BLaER1 (cell line): Measurements from ENCODE around the gene PICALM.

Experiments
- H3K27ac ChIP-seq: shearing (Covaris generic); formaldehyde crosslinking; 2 replicates; pipeline ENCODE4 v1.8.1; 2022
- H3K27me3 ChIP-seq: shearing (Covaris generic); formaldehyde crosslinking; 2 replicates; pipeline ENCODE4 v1.8.1; 2022
- H3K36me3 ChIP-seq: shearing (Covaris generic); formaldehyde crosslinking; 2 replicates; pipeline ENCODE4 v1.8.1; 2022
- H3K4me1 ChIP-seq: shearing (Covaris generic); formaldehyde crosslinking; 2 replicates; pipeline ENCODE4 v1.8.1; 2022
- H3K4me2 ChIP-seq: shearing (Covaris generic); formaldehyde crosslinking; 2 replicates; pipeline ENCODE4 v1.8.1; 2022
- H3K4me3 ChIP-seq: shearing (Covaris generic); formaldehyde crosslinking; 2 replicates; pipeline ENCODE4 v1.8.1; 2022
- H3K9ac ChIP-seq: shearing (Covaris generic); formaldehyde crosslinking; 2 replicates; pipeline ENCODE4 v1.8.1; 2022
- H3K9me3 ChIP-seq: shearing (Covaris generic); formaldehyde crosslinking; 2 replicates; pipeline ENCODE4 v1.8.1; 2022
- H4K20me1 ChIP-seq: shearing (Covaris generic); formaldehyde crosslinking; 2 replicates; pipeline ENCODE4 v1.8.1; 2022
- Cebpa-rat ChIP-seq: shearing (Covaris generic); IDR thresholded peaks from 2 replicates; pipeline ENCODE4 v1.8.1; 2022

PICALM gene

DNA sequence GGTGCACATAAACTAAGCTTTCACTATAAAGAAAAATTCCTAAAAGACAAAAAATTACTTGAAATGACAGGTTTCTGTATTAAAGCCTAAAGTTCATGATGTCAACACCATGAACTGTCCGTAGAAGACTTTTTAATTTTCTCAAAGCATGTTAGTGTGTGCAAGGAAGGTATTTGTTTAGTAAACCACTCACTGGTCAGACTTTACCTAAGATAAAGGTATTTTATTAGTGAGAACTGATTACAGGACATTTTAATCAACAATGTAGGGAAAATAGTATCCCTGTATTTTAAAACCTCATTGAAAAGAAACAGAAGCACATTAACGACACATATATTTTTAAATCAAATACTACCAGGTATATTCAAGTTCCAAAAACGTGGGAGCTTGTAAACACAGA, 2.9 kb downstream of the PICALM start:
- Histone ChIP-seq H3K4me2 (peak overlapping the region; percentile 88), H3K27ac (peak overlapping the region; percentile 88), H4K20me1 (peaks cover 72% of the 10 kb centered on the region), H3K9ac (peak overlapping the region; percentile 89), H3K9me3 (peaks cover 16% of the 10 kb centered on the region), H3K36me3 (peaks cover 13% of the 10 kb centered on the region), H3K27me3 (no peaks in the 10 kb centered on the region), H3K4me3 (peak overlapping the region; percentile 92), H3K4me1 (peaks cover 32% of the 10 kb centered on the region)
- no peak for TF ChIP-seq Cebpa-rat

DNA sequence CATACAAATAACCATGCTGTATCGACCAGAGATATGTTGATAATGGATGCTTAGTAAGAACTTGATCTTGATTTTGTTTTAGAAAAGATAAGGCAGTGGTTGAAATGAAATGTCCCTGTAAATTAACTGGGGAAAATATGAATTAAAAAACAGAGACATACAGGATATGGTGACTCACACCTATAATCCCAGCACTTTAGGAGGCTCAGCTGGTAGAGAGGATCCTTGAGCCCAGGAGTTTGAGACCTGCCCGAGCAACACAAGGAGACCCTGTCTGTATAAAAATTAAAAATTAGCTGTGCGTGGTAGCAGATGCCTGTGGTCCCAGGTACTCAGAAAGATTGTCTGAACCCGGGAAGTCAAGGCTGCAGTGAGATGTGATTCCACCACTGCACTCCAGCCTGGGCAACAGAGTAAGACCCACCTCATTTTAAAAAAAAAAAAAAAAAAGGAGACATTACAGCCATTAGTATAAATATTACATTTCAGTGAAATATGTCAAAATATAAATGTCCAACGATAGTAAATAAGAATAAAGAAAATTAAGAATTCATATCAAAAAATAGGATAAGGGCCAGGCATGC, 4.6 kb downstream of the PICALM start:
- H4K20me1 ChIP-seq, result peaks cover 89% of the 10 kb centered on the region
- H3K27me3 ChIP-seq, result no peaks in the 10 kb centered on the region
- peaks cover 20% of the 10 kb centered on the region for H3K9me3 ChIP-seq
- no peak for TF ChIP-seq Cebpa-rat
- peaks cover 23% of the 10 kb centered on the region for H3K4me1 ChIP-seq
- H3K9ac ChIP-seq, result no peak overlapping the region
- peak overlapping the region; percentile 88; the same call in 1 of the 2 replicates for H3K4me2 ChIP-seq
- peaks cover 17% of the 10 kb centered on the region for H3K36me3 ChIP-seq
- no peak overlapping the region for H3K4me3 ChIP-seq
- no peak overlapping the region for H3K27ac ChIP-seq

DNA sequence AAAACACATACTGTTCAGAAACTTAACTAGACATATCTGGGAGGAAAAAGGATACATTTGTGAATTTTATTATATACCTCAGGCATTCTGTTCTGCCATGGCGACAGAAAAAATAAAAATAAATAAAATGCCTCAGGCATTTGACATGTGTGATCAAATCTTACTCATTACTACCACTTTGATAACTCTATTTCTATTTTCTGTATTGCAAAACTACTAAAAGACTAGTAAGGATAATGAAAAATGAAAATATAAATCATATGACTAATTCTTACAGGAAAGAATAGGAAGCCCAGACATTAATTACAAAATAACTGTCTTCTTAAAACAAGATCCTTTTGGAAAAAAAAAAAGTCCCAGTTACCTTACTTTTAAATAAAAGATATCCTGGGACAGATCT, 5.3 kb downstream of the PICALM start:
- H3K9ac ChIP-seq, result no peak overlapping the region
- no peak overlapping the region for H3K4me2 ChIP-seq
- no peak overlapping the region for H3K27ac ChIP-seq
- no peaks in the 10 kb centered on the region for H3K27me3 ChIP-seq
- peaks cover 23% of the 10 kb centered on the region for H3K4me1 ChIP-seq
- peaks cover 20% of the 10 kb centered on the region for H3K9me3 ChIP-seq
- H3K36me3 ChIP-seq, result peaks cover 17% of the 10 kb centered on the region
- peaks cover 97% of the 10 kb centered on the region for H4K20me1 ChIP-seq
- no peak overlapping the region for H3K4me3 ChIP-seq
- no peak for TF ChIP-seq Cebpa-rat

DNA sequence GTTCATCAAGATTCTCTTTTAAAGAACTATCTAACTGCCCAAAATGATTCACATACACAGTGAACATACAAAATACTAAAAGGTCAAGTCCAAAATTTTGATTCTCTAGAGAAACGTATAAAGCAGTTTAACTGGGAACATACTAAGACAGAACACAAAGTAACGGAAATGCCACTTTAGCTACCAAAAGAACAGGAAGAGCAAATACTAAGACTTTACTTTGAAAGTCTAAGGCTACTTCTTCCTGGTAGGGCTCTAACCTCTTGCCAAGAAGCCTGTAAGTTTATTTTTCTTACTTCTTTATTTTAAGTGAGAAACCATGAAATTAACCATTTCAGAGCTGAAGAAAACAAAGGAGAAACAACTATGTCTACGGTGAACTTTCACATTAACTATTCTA, 6.2 kb downstream of the PICALM start:
- H4K20me1 ChIP-seq, result peaks cover 99% of the 10 kb centered on the region
- no peak overlapping the region for H3K4me3 ChIP-seq
- H3K27me3 ChIP-seq, result no peaks in the 10 kb centered on the region
- H3K27ac ChIP-seq, result no peak overlapping the region
- H3K4me2 ChIP-seq, result no peak overlapping the region
- no peak for TF ChIP-seq Cebpa-rat
- peaks cover 23% of the 10 kb centered on the region for H3K4me1 ChIP-seq
- no peak overlapping the region for H3K9ac ChIP-seq
- H3K36me3 ChIP-seq, result peaks cover 19% of the 10 kb centered on the region
- H3K9me3 ChIP-seq, result peaks cover 22% of the 10 kb centered on the region

DNA sequence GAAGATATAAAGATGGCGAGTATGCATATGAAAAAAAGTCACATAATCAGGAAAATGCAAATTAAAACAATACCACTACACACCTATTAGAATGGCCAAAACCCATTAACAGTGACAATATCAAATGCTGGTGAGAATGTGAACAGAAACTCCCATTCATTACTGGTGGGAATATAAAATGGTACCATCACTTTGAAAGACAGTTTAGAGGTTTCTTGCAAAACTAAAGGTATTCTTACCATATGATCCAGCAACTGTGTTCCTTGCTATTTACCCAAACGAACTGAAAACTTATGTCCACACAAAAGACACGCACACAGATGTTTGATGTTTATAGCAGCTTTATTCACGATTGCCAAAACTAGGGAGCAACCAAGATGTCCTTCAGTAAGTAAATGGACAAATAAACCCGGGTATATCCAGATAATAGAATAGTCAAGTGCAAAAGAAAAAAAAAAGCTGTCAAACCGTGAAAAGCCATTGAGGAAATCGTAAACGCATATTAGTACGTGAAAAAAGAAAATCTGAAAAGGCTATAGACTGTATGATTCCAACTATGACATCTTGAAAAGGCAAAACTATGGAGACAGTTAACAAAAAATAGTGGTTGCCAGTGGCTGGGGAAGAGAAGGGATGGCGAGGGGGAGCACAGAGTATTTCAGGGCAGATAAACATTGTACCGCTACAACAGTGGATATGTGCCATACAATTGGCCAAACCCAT, 7.2 kb downstream of the PICALM start:
- H3K36me3 ChIP-seq, result peaks cover 29% of the 10 kb centered on the region
- H3K27me3 ChIP-seq, result no peaks in the 10 kb centered on the region
- H3K9ac ChIP-seq, result no peak overlapping the region
- peaks cover 23% of the 10 kb centered on the region for H3K4me1 ChIP-seq
- TF ChIP-seq Cebpa-rat, result no peak
- no peak overlapping the region for H3K4me2 ChIP-seq
- peaks cover 99% of the 10 kb centered on the region for H4K20me1 ChIP-seq
- H3K9me3 ChIP-seq, result peaks cover 32% of the 10 kb centered on the region
- H3K4me3 ChIP-seq, result no peak overlapping the region
- H3K27ac ChIP-seq, result no peak overlapping the region

DNA sequence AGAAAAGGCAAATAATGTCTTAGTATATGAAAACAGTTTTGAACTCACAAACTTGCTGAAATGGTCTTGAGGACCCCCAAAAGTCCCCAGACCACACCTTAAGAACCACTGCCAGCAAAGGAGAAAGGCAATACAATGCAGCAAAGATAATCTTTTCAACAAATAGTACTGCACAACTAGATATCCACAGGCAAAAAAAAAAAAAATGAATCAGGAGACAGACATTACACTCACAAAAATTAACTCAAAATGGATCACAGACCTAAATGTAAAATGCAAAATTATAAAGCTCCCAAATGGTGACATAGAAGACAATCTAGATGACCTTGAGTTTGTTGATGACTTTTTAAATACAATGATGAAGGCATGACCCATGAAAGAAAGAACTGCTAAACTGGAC, 8.3 kb downstream of the PICALM start:
- Histone ChIP-seq H3K4me3 (no peak overlapping the region), H3K9me3 (peaks cover 33% of the 10 kb centered on the region), H4K20me1 (peaks cover 99% of the 10 kb centered on the region), H3K27ac (no peak overlapping the region), H3K27me3 (no peaks in the 10 kb centered on the region), H3K9ac (no peak overlapping the region), H3K4me2 (no peak overlapping the region), H3K4me1 (peaks cover 13% of the 10 kb centered on the region), H3K36me3 (peaks cover 30% of the 10 kb centered on the region)
- TF ChIP-seq Cebpa-rat, result no peak

DNA sequence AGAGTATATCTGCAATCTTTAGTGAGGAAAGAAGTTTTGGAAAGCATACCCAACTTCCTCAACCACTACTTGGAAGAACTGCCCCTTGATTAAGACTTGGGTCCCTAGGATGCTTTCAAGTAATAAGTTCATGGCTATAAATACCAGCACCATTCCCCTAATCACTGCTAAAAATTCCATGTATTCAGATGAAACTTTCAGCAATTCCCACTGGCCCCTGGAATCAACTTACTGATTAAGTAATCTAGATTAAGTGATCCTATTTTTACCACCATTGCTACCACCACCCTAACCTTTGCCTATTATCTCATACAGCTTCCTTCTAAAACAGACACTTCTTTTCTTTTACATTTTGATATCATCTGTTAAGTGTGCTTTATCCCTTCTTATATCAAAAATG, 10.5 kb downstream of the PICALM start:
- Histone ChIP-seq H3K9ac (no peak overlapping the region), H3K4me1 (no peaks in the 10 kb centered on the region), H4K20me1 (peaks cover 99% of the 10 kb centered on the region), H3K4me3 (no peak overlapping the region), H3K4me2 (no peak overlapping the region), H3K36me3 (peaks cover 34% of the 10 kb centered on the region), H3K9me3 (peaks cover 37% of the 10 kb centered on the region), H3K27ac (no peak overlapping the region), H3K27me3 (no peaks in the 10 kb centered on the region)
- no peak for TF ChIP-seq Cebpa-rat

DNA sequence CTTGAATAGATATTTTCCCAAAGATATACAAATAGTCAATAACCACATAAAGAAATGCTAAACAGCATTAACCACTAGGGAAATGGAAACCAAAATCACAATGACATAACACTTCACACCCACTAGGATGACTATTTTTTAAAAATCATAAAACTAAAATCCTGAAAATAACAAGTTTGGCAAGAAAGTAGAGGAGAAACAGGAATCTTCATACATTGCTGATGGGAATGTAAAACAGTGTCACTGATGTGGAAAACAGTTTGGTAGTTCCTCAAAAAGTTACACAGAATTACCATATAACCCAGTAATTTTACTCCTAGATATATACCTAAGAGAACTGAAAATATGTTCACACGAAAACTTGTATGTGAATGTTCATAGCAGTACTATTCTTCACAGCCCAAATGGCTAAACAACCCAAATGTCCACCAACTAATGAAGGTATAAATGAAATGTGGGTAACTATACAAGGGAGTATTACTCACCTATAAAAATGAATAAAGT, 12.5 kb downstream of the PICALM start:
- H3K4me1 ChIP-seq, result no peaks in the 10 kb centered on the region
- peaks cover 100% of the 10 kb centered on the region for H4K20me1 ChIP-seq
- H3K4me3 ChIP-seq, result no peak overlapping the region
- no peak for TF ChIP-seq Cebpa-rat
- no peak overlapping the region for H3K4me2 ChIP-seq
- H3K9me3 ChIP-seq, result peaks cover 32% of the 10 kb centered on the region
- H3K27ac ChIP-seq, result no peak overlapping the region
- peaks cover 31% of the 10 kb centered on the region for H3K36me3 ChIP-seq
- no peak overlapping the region for H3K9ac ChIP-seq
- no peaks in the 10 kb centered on the region for H3K27me3 ChIP-seq

DNA sequence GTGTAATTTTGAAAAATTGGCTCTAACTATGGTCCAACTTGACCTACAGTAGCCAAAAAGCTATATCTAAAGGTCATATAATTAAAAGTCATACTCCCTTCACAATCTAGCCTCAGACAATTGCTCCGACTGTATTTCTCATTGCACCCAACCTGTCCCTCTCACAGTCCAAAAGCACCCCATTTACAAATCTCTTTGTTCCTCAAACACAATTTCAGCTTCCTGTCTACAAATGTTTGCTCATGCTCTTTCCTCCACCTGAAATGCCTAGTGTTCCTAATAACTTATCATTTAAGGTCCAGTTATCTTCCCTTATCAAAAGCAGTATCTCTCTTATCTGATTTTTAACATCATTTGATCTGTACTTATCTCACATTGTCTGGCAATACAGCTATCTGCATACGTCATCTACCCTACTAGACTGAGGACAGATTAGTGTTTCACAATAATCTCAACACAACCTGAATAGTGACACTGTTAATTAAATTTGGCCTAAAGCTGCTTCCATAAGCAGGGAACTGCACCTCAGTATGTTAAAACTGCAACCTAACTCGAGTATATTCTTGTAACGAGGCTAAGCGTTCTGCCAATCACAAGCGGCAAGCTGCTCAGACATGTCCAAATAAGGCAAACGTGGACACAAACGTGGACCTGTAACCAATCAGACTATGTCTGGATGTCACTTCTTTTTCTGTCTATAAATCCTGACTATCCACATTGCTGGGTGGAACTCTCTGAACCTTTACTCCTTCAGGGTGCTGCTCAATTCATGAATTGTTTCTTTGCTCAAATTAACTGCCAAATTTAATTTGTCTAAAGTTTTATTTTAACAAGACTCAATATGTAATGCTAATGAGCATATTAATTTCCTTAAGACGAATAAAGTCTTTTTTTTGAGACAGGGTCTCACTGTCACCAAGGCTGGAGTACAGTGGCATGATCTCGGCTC, 15.9 kb downstream of the PICALM start:
- H3K4me2 ChIP-seq, result no peak overlapping the region
- H3K4me3 ChIP-seq, result no peak overlapping the region
- TF ChIP-seq Cebpa-rat, result no peak
- H3K9me3 ChIP-seq, result peaks cover 35% of the 10 kb centered on the region
- no peaks in the 10 kb centered on the region for H3K4me1 ChIP-seq
- peaks cover 100% of the 10 kb centered on the region for H4K20me1 ChIP-seq
- no peak overlapping the region for H3K27ac ChIP-seq
- H3K27me3 ChIP-seq, result no peaks in the 10 kb centered on the region
- peaks cover 31% of the 10 kb centered on the region; the same call in 1 of the 2 replicates for H3K36me3 ChIP-seq
- H3K9ac ChIP-seq, result no peak overlapping the region
